Activated T-cell treated with anti-CD3 and anti-CD28 coated beads for 4 hours (primary cell): ENCODE data around the gene CCL27.

Experiments
- DNase-seq: peaks from one replicate; pipeline ENCODE4 v3.0.0-alpha.2; 2020

CCL27 gene

GRCh38 chr9:34662526-34663302, at the start of gene CCL27:
CCL27 (minus strand) TSS chr9:34662657; CDS start chr9:34662633, 24 bp downstream.
- DNase-seq: no peak

- no peak for DNase-seq
Observed at GRCh38 chr9:34712140-34712539, 49.7 kb upstream of the CCL27 start.

GRCh38 chr9:34710023-34710422, 47.6 kb upstream of the CCL27 start, which contains the start of gene CCL21:
CCL21 (minus strand) TSS chr9:34710136; CDS start chr9:34710066, 70 bp downstream.
- DNase-seq: no peak

GRCh38 chr9:34709196-34709978, 46.9 kb upstream of the CCL27 start:
- no peak for DNase-seq

GRCh38 chr9:34707130-34707529, 44.7 kb upstream of the CCL27 start:
- DNase-seq: no peak

- peak; percentile 75 for DNase-seq
Observed at GRCh38 chr9:34701769-34702736, 39.6 kb upstream of the CCL27 start.

GRCh38 chr9:34701023-34701768, 38.7 kb upstream of the CCL27 start:
- DNase-seq: peak; percentile 72

GRCh38 chr9:34694811-34695210, 32.4 kb upstream of the CCL27 start:
- DNase-seq: no peak

GRCh38 chr9:34693560-34693959, 31.1 kb upstream of the CCL27 start:
- no peak for DNase-seq

- DNase-seq: no peak
Observed at GRCh38 chr9:34691936-34692315, 29.5 kb upstream of the CCL27 start.

GRCh38 chr9:34690983-34691935, 28.8 kb upstream of the CCL27 start, which contains the start of gene CCL19:
CCL19 (minus strand) TSS chr9:34691276; CDS start chr9:34691139, 137 bp downstream.
- DNase-seq: no peak

- no peak for DNase-seq
Observed at GRCh38 chr9:34689512-34689911, 27.1 kb upstream of the CCL27 start.

- no peak for DNase-seq
Observed at GRCh38 chr9:34689116-34689470, 26.6 kb upstream of the CCL27 start.

- no peak for DNase-seq
Observed at GRCh38 chr9:34688329-34689115, 26.1 kb upstream of the CCL27 start.

GRCh38 chr9:34687276-34688030, 25.0 kb upstream of the CCL27 start:
- DNase-seq: no peak

GRCh38 chr9:34686732-34687131, 24.3 kb upstream of the CCL27 start:
- DNase-seq: no peak

- DNase-seq: no peak
Observed at GRCh38 chr9:34686231-34686630, 23.8 kb upstream of the CCL27 start.

GRCh38 chr9:34685591-34685990, 23.1 kb upstream of the CCL27 start:
- no peak for DNase-seq

- DNase-seq: no peak
Observed at GRCh38 chr9:34684816-34685215, 22.4 kb upstream of the CCL27 start.
